HG03095 (cell line): ENCODE measurements around the gene SCT.

Experiments used
- ATAC-seq: cut with Tn5 transposase; IDR thresholded peaks from one replicate; pipeline ENCODE4 v1.9.1; 2021; ENCODE audit warnings: moderate library complexity; ENCODE audit not compliant: unreplicated experiment

SCT gene

DNA sequence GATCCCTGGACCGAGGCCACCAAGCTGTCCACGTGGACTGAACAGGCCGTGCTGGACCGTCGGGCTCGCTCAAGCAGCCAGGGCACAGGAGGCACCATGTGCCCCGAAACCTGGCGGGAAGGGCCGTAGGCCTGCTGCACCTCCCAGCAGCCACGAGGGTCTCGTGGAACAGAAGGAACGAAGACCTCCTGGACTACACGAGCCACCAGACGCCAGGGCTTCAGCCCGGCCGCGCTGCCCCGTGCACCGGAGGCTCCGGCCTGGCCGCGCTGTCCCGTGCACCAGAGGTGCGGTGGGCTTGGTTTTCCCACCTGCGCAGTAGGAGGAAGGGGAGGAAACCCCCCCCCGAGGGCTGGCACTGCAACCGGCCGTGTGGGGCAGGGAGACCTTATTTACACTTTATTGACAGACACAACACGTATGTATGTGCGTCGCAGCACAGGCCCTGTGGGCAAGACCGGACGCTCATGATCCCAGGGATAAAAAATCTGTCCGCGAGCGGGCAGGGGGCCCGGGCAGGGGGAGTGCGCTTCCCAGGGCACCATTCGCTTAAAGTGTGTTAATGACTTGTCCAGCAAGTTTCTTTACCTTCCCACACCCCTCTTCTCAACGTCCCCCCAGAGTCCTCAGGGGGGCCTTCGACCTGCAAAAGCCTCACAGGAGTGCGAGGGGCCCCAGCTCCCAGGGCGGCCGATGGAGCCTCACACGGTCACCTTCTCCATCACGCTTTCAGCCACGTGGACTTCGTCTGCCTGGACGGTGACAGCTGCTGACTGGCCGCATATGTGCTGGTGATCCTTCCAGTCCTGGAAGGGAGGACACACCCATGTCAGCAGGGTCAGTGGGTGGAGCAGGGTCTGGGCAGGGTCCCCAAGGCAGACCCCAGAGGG lies 17.1 kb upstream of the SCT start:
- no peak for ATAC-seq

DNA sequence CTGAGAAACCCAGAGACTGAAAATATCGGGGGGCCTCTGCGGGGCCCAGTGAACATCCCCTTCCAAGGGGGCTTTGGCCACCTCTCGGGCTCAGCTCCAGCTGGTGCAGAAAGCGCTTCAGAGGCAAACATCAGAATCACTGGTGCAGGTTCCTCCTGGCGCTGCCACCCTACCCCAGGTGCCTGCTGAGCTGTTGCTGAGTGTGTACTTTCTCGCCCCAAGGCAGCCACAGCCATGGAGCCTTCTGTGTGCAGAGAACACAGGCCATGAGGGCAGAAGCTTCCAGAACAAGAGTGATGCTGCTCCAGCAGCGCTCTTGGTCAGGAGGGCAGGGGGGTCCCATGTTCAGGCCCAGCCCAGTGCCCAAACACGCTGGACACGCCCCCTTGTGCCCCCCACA lies 16.4 kb upstream of the SCT start:
- no peak for ATAC-seq

DNA sequence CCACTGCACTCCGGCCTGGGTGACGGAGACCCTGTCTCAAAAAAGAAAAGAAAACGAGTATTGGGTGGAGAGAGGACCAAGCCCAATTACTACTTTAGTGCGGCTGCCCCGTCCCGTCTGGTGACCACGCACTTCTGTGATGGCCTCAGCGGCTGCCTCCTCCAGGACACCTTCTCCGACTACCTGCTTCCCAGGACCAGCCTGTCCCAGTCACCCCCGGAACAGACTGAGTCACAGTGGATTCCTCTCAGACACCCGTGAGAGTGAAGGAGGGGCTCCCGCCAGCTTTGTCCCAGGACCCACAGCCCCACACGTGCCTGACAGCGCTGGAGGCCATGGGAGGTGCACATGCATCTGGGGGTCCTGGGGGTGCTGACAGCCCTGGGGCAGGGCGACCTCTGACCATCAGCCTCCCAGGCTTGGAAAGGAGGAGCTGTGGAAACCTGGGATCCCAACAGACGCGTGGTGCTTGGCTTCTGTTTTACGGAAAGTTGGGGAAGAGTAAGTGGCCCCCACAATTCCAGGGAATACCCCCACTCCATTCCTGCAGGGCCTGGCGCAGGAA lies 14.9 kb upstream of the SCT start:
- no peak for ATAC-seq

DNA sequence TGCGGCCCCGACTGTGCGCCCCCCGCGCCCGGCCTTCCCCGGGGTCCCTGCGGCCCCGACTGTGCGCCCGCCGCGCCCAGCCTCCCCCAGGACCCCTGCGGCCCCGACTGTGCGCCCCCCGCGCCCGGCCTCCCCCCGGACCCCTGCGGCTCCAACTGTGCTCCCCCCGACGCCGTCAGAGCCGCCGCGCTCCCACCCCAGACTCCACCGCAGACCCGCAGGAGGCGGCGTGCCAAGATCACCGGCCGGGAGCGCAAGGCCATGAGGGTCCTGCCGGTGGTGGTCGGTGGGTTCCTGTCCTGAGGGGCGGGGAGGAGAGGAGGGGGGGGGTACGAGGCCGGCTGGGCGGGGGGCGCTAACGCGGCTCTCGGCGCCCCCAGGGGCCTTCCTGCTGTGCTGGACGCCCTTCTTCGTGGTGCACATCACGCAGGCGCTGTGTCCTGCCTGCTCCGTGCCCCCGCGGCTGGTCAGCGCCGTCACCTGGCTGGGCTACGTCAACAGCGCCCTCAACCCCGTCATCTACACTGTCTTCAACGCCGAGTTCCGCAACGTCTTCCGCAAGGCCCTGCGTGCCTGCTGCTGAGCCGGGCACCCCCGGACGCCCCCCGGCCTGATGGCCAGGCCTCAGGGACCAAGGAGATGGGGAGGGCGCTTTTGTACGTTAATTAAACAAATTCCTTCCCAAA lies 13.2 kb upstream of the SCT start:
- no peak for ATAC-seq

DNA sequence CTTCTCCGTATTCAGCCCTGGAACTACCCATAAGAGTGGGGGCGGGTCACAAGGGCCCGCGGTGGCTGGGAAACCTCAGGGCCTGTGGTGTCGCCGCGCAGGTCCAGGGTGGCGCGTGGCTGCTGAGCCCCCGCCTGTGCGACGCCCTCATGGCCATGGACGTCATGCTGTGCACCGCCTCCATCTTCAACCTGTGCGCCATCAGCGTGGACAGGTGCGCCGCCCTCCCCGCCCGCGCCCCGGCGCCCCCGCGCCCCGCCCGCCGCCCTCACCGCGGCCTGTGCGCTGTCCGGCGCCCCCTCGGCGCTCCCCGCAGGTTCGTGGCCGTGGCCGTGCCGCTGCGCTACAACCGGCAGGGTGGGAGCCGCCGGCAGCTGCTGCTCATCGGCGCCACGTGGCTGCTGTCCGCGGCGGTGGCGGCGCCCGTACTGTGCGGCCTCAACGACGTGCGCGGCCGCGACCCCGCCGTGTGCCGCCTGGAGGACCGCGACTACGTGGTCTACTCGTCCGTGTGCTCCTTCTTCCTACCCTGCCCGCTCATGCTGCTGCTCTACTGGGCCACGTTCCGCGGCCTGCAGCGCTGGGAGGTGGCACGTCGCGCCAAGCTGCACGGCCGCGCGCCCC lies 12.5 kb upstream of the SCT start:
- no peak for ATAC-seq

DNA sequence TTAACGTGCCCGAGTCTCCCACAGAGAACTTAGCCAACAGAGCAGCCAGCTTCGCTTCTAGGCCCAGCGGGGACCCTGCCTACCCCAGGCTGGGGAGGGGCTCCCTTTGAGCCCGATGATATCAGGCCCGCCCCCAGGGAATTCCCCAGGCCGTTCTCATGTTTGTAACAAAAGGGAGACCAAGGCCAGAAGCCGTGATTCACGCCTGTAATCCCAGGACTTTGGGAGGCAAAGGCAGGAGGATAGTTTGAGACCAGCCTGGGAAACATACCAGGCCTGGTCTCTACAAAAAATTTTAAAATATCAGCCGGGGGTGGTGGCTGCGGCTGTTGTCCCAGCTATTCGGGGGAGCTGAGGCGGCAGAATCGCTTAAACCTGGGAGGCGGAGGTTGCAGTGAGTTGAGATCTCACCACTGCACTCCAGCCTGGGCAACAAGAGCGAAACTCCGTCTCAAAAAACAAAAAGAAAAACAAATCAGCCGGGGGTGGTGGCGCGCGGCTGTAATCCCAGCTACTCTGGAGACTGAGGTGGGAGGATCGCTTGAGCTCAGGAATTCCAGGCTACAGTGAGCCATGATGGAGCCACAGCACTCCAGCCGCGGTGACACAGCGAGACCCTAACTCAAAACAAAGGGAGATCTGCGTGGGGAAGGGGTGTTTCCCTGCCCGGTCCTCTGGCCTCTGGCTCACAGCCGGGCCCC lies 11.8 kb upstream of the SCT start:
- no peak for ATAC-seq

DNA sequence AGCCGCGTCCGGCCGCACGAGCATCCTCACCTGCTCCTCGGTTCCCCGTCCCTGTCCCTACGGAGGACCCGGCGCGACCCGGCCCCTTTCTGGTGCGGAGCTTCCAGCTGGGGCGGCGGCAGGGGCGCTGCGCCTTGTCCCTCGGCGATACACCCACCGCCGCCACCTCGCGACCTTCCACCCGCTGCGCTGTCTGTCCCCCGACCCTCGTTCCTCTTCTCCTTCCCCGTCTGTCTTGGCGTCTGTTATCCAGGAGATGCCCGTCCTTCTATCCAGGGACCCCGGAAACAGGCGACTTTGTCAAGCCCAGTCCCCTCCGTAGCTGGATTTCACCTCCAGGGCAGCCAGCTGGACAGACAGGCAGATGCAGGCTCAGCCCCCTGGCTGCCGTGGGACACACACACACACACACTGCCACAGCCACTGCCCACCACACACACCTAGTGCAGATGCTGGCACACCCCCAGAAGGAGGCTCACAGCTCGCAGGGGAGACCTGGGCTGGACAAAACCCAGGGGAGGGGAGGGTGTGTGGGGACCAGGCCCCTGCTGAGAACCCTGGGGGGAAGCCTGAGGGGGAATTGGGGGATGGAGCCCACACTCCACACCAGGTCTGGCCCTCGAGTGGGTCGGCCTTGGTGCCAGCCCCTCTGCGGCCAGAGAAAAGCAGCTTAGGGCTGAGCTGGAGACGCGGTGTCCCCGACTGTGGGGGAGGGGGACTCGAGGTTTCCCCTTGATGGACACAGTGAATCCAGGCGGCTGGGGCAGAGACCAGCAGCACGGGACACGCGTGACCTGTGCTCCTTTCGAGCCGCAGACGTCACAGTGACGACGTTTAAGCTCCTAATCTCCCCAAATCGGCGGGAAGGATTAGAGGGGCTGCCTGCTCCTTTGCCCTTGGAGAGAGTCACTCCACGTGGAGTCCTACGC lies 10.9 kb upstream of the SCT start:
- ATAC-seq, result no peak

DNA sequence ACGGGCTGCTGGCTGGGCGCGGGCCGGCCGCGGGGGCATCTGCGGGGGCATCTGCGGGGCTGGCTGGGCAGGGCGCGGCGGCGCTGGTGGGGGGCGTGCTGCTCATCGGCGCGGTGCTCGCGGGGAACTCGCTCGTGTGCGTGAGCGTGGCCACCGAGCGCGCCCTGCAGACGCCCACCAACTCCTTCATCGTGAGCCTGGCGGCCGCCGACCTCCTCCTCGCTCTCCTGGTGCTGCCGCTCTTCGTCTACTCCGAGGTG lies 10.3 kb upstream of the SCT start:
- no peak for ATAC-seq

DNA sequence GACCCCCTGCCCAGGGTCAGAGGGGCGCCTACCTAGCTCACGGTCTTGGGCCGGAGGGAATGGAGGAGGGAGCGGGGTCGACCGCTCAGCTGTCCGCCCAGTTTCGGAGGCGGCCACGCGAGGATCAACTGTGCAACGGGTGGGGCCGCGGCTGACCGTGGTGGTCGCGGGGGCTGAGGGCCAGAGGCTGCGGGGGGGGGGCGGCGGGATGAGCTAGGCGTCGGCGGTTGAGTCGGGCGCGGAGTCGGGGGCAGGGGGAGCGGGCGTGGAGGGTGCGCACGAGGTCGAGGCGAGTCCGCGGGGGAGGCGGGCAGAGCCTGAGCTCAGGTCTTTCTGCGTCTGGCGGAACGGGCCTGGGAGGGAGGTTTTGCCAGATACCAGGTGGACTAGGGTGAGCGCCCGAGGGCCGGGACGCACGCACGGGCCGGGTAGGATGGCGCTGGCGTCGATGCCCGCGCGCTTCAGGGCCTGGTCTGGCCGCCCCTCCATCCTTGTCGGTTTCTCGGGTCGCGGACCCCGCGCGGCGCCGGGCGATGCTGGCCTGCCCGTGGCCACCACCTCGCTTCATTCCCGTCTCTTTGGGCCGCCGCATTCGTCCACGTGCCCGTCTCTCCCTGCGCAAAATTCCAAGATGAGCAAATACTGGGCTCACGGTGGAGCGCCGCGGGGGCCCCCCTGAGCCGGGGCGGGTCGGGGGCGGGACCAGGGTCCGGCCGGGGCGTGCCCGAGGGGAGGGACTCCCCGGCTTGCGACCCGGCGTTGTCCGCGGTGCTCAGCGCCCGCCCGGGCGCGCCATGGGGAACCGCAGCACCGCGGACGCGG lies 9.7 kb upstream of the SCT start, which contains the start of gene DRD4:
Gene DRD4, plus strand, starts transcription at position 759 of the 822 bp plus-strand sequence. Its CDS starts 36 bp downstream, at position 795.
- no peak for ATAC-seq

DNA sequence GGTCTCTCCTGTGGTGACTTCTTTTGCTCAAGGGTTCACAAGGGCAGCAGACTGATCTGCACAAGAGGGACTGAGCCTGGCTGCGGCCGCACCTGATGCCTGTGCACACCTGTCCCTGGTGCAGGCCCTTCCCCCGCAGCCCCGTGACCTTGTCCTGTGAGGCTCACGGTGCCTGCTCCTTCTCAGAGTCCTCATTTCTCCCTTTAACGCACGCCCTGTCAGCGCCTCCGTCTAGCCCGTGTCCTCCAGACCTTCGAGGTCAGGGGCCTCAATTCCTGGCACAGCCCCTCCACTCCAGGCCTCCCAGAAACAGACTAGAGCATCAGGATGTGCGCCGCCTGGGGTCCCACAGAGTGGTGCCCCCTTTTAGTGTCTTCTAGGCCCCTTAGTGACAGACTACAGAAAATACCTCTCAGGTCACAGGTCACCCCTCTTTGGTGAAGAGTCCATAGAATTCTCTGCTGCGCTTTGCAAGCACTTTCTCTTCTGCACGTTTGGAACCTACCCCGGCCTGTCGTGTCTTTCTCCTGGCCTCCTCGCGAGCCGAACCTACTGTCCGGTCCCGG lies 9.0 kb upstream of the SCT start:
- no peak for ATAC-seq

DNA sequence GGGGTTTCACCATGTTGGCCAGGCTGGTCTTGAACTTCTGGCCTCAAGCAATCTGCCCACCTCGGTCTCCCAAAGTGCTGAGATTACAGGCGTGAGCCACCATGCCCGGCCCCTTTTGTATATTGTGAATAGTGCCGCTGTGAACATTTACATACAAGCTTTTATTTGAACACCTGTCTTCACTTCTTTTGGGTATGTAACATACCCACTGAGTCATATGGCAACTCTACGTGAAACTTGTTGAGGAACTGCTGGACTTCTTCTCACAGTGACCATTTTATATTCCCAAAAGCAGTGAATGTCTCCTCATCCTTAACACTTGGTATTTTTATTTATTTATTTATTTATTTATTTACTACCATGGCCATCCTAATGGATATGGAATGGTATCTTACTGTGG lies 3.9 kb upstream of the SCT start:
- ATAC-seq, result no peak

DNA sequence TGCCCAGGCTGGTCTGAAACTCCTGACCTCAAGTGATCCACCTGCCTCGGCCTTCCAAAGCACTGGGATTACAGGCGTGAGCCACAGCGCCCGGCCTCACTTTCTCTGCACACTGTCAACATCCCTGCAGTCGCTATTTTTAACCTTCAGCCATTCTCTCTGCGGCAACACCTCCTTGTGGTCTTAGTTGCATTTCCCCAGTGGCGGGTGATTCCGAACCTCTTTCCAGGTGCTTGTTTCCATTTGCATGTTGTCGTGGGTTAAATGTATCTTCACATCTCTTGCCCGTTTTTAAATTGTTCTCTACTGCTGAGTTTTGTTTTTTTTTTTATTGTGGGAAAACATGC lies 2.2 kb upstream of the SCT start:
- peak; percentile 57 for ATAC-seq

DNA sequence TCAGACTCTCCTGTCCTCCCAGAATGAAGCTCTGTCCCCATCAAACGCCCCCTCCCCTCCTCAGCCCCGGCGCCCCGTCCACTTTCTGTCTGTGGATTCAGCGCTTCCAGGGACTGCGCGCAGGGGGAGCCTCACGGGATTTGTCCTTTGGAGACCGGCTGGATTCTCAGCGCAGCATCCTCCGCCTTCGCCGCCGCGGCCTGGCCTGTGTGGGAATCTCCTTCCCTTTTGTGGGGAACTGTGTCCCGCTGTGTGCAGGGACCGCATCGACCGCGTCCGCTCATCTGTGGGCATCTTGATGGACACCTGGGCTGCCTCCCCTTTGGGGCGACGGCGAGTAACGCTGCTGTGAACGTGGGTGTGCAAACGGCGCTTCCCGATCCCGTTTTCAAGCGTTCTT lies 1.1 kb upstream of the SCT start:
- no peak for ATAC-seq

DNA sequence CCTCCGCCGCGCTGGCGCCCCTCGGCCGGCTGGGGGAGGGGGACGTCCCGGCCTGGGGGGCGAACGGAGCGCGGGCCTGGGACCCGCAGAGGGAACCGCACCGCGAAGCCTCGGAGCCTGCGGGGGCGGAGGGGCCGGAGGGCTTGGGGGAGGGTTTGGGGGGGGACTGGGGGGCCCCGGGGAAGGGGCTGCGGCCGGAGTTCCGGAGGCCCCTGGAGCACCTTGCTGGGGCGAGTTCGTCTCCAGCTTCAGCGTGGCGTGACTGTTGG lies 261 bp upstream of the SCT start:
- no peak for ATAC-seq

DNA sequence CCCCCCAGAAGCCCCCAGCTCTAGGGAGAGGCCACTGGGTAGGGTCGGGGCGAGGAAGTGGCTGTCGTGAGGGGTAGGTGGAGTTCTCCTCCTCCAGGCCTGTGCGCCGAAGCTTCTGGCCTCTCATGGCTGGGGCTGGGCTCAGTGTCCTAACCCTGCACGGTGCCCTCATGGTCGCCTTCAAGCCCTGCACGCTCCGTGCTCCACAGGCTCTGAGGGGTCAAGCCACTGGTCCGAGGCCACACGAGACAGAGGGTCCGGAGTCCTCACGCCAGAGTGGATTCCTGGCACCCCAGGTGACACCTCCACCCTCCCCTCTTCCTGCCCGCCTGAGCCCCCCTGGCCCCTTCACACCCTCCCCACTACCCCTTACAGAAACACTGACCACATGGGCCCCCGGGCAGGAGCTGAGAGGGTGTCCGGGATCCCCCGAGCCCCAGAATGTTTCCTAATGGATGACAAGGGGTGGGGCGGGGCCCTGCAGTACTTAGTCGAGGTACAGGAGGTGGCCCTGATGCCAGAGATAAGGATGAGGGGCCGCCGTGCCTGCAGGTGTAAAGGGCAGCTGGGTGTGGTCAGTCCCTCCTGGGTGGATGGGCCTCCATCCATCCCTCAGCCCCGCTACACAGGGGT lies 1.2 kb downstream of the SCT start:
- no peak for ATAC-seq

DNA sequence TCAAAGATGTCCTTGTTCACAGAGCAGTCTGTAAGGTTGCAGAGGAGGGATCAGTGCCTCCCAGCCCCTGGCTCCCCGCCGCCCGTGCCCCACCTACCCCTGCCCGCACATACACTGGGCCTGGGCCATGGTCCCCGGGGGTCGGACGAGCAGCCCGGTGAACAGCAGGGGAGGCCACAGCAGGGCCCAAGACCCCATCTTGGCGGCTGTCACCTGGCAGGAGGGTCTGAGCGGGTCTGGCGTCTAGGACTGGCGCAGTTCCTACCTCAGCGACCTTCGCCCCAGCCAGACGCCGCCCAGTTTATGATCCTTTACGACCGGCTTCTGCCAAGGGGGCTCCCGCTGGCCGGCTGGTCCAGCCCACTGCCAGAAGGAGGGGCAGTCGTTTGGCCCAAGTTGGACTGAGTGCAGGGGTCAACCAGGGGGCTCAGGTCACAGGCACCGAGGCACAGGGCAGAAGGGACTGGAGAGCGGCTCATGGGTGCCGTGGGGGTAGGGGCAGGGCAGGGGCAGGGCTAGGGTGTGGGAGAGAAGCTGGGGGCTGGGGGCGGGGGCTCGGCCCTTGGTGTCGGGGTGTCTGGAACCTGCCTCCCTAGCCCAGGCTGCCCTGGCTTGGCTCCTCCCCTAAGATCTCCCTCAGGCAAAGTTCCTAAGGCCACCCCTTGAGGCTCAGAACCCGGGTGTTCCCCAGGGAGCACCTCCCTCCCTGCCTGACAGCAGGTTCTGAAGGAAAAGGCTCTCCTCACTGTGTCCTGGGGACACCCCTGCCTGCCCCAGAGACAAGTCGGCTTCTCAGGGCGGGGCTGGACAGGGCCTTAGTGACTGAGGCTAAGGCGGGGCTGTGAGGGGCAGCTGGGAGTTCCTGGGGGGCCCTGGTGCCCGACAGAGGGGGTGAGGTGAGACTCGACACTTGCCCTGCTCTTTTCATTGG lies 2.0 kb downstream of the SCT start, which contains the start of gene CDHR5:
Gene CDHR5, minus strand, starts transcription at position 251 of the 931 bp plus-strand sequence. Its CDS starts 53 bp downstream, at position 198.
- ATAC-seq, result no peak

DNA sequence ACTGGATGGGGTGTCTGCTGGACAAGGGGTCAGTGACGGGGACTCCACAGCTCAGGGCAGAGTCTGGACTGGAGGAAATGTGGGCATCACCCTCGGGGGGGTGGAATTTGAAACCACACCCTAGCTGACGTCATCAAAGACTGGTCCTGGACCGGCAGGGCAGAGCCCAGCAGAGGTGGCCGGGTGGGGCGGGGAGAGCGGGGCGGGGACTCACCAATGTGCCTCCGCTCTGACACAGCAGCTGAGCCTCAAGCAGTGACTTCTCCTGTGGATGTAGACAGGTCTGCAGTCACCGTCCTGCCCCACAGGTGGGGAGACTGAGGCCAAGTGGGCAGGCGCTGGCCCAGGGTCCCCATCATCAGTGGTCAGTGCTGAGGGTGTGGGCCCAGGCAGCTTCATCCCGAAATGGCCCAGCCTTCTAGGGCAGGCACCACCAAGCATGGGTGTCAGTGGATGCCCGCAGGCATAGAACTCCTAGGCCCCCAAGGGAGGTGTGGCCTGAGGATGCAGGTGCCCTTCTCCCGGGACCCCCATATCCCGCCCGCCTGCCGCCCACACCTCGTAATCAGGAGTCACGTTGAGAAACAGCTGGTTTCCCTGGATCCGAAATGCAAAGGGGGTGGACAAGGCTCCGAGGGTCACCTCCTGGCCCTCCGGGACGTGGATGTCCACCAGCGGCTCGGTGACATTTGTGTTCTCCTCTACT lies 2.8 kb downstream of the SCT start:
- no peak for ATAC-seq
